Raji (cell line): ENCODE data around the gene TMEM171.

Source experiments
- POLR2A ChIP-seq: IDR thresholded peaks from 2 replicates; pipeline ENCODE4 v1.6.1; 2011; ENCODE audit warnings: low read depth, low read length, control low read depth; ENCODE audit not compliant: insufficient read depth

Gene TMEM171, protein sequence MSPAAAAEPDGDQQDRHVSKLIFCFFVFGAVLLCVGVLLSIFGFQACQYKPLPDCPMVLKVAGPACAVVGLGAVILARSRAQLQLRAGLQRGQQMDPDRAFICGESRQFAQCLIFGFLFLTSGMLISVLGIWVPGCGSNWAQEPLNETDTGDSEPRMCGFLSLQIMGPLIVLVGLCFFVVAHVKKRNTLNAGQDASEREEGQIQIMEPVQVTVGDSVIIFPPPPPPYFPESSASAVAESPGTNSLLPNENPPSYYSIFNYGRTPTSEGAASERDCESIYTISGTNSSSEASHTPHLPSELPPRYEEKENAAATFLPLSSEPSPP

DNA sequence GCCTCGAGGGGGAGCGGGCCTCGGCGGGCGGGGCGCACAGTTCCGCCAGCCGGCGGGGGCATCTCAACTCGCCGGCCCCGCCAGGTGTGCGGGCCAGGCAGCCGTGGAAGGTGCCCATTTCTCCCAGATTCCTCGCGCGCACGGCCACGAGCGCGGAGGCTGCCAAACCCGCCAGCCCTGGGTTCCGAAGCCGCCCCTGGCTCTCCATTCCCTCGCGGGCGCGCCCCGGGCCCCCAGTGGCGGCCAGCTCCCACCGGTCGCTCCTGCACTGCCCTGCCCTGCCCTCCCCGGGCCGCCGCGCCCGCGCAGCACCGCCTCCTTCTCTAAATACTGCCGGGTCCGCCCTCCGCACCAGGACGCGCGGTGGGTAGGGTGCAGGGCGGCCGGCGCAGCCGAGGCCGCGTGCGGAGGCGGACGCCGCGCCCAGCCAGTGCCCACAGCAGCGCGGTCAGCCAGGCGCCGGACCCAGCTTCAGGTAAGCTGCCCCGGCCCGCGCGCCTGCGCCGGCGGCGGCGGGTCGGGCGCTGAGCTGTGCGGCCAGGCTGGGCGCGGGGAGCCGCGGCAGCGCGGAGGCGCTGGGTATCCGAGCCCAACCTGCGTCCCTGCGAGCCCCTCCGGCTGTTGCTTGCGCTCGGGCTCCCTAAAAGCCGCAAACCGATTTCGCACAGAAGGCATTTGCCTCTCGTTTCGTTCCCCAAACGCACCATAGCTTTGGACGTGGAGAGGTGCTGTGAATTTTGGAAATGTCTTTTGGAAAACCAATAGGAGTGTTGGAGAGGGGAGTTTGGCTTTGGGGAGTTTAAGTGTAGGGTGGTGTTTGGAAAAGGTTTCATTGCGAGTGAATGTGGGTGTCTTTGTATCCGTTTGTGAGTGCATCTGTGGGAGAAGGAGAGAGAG lies at the start of gene TMEM171:
Gene TMEM171 (plus strand): TSS at position 354 of the 897 bp plus-strand sequence. CDS start 2,799 bp downstream, outside the sequence.
- no peak for TF ChIP-seq POLR2A

DNA sequence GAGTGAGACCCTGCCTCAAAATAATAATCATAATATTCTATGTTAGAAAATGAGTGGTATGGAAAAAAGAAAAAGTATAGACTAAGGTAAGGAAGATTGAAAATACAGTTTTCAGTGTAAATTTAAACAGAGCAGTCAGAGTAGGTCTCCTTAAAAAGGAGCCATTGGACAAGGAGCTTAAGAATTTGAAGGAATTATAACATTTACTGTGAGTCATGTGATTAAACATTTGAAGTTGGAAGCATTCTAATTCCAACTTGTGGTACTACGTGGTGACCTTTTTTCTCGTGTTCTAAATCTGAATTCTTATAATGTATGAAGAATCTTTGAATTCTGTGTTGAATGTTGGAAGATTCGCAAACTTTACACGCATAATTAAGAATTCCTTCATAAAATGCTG lies 39.3 kb upstream of the TMEM171 start:
- TF ChIP-seq POLR2A = no peak

DNA sequence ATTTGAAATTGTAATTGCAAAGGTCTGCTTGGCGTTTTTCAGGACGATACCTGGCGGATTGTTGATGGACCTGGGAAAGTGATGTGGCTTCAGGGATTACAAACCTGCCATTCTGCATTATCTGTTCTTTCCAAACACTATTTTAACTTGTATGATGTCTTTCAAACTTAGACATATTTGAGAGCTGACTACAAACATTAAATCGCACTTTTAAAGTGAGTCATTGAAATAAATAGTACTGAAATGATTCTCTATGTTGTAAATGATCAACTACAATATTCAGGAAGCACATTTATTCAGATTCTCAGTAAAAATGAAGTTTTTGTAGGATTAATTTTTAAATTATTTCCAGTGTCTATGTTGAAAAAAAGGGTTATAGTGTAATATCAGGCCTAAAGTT lies 32.3 kb upstream of the TMEM171 start:
- no peak for TF ChIP-seq POLR2A

DNA sequence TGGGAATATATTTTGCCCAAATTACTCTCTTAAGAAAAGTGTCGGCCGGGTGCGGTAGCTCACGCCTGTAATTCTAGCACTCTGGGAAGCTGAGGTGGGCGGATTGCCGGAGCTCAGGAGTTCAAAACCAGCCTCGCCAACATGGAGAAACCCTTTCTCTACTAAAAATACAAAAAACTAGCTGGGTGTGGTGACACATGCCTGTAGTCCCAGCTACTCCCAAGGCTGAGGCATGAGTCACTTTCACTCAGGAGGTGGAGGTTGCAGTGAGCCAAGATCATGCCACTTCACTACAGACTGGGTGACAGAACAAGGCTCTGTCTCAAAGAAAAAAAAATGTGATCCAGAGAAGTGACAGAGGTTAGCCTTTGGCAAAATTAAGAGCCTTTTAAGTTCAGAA lies 26.4 kb upstream of the TMEM171 start:
- TF ChIP-seq POLR2A = no peak

DNA sequence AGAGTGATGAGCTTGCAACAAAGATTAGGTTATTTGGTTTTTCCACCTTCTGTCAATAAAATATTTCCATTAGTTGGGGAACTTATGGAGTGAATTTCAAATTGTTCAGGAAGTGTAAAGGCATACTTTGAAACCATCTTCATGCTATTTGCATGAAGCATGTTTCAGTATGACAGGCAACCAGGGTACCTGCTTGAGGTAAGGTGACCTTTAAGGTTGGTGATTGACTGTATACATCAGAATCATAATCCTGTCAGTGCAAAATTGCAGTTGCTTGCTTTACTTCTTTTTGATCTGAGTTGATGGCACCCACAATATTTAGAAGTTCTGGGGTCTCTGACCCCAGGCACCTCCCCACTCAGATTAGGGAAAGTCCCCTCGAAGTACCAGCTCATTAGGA lies 26.0 kb upstream of the TMEM171 start:
- TF ChIP-seq POLR2A = no peak

DNA sequence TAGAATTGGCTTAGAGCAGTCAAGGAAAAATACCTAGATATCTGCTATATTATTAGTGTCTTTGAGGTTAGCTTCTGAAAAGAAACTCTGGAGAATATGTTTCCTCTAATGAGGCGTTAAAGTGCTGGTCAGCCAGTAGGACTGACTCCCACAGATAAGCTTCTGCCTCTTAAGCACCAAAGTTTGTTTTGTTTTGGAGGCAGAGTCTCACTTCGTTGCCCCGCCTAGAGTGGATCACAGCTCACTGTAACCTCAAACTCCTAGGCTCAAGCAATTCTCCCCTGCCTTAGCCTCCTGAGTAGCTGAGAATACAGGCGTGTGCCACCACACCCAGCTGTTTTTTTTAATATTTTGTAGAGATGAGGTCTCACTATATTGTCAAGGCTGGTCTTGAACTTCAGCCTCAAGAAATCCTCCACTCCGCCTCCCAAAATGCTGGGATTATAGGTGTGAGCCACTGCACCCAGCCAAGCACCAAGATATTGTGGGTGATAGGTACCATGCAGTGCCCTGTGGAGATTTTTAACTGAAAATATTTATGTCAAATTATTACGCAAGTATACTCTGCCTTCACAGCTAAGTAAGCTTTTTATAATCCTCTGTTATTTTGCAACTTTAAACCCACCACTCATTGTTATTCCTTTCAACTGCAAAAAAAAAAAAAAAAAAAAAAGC lies 24.7 kb upstream of the TMEM171 start:
- TF ChIP-seq POLR2A = no peak

DNA sequence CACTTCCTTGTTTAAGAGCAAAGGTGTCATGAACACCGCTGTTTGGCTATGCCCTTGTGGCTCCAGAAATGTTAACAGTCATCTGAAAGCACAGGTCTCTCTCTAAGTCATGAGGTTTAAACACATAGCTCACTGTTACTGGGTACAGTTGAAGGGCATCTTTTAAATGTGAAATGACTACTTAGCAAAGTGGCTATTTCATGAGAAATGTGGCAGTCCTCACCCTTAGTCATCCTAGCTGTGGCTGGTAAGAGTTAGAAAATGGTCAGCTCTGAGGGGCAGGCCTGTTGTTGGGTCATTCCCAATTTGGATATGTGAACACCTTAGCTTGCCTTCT lies 24.2 kb upstream of the TMEM171 start:
- no peak for TF ChIP-seq POLR2A

DNA sequence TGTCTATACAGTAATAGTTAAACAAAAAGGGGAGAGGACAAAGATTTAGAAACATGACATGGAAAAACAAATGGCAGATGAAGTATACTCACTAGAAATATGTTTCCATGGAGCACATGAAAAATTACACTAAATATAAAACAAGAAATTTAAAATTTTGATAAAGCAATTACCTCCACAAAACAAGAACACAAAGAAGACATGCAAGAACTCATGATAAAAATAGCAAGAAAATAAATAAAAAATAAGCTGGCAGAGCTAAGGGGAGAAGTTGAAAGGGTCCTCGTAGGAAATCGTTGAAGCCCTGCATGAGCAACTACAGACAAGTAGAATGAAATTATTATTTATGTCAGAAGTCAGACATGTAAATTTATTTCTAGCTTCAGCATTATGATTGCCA lies 22.6 kb upstream of the TMEM171 start:
- TF ChIP-seq POLR2A = no peak

DNA sequence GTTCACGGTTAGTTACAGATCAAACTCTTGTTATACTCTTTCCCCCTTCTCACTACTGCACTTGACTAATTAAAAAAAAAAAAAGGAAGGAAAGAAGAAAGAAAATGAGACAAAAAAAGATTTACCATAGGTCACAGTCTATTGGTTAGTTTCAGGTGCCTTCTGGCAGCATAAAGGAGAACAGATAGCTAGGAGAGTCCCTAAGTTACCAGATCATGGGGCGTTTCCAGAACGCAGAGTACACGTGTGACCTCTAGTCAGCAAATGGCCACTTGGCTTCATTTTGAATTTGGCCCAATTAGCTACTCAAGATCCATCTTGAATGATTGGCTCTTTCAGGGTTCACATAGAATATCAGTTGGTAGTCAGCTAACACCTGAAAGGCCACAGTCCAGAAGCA lies 20.3 kb upstream of the TMEM171 start:
- TF ChIP-seq POLR2A = no peak

DNA sequence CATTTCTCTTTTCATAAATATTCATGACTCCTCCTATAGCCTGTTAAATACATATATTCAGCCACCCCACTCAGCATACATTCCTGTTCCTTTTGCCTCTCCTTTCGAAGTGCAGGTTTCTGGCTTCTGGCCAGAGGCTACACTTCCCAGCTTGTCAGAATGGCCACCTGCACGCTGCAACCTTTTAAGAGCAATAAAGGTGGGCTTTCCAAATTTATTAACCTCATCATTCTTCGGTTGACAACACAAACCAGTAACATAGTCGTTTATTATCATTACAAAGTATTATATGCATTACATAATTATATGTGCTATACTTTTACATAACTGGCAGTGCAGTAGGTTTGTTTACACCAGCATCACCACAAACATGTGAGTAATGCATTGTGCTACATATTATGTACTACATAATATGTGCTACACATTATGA lies 16.5 kb upstream of the TMEM171 start:
- TF ChIP-seq POLR2A = no peak

DNA sequence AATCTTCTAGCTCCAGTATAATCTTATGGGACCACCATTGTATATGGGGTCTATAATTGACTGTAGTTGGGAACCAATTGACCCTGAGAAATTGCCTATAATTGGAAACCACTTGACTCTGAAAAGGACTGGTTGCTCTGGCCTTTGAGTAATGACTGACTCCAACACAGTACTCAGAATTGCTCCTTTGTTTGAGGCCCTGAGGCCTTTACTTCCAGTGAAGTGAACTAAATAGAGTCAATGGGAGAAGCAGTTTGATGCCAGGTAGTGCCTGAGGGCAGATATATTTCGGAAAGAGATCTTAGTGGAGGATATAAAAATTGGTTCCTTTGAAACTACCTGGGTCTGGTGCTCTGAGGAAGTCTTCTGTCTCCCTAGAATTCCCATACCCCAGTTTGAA lies 16.0 kb upstream of the TMEM171 start:
- no peak for TF ChIP-seq POLR2A

DNA sequence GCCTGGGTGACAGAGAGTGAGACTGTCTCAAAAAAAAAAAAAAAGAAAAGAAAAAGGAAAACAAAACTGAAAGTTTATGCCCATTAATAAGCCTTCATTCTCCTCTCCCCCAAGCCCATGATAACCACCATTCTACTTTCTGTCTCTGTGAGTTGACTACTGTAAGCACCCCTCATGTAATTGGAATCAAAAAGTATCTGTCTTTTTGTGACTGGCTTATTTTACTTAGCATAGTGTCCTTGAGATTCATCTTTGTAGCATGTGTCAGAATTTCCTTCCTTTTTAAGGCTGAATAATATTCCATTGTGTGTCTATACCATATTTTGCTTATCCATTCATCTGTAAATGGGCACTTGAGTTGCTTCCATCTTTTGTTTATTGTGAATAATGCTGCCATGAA lies 14.0 kb upstream of the TMEM171 start:
- TF ChIP-seq POLR2A = no peak

DNA sequence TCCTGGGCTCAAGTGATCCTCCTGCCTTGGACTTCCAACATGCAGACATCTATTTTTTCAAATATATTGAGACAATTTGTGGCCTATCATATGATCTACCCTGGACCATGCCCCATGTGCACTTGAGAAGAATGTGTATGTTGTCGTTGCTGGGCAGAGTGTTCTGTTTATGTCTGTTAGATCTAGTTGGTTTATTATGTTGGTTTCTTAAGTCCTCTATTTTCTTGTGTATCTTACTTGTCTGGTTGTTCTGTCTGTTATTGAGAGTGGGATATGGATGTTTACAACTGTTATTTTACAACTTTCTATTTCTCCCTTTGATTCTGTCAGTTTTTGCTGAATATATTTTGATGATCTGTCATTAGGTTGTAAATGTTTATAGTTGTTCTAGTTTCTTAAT lies 10.2 kb upstream of the TMEM171 start:
- TF ChIP-seq POLR2A = no peak

DNA sequence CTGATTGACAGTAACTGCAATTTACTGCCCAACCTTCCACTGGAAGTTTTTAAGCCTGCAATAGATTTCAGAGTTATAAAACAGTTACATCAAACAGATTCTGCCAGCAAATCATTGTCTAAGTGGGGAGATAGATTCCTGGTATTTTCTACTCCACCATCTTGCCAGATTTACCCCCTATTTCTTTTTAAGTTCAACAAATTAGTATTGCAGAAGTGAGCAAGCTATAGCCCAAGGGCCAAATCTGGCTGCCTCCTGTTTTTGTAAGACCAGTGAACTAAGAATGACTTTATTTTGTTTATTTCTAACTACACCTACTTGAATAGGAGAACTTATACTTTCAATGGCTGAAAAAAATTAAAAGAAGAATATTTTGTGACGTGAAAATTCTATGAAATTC lies 8.8 kb upstream of the TMEM171 start:
- TF ChIP-seq POLR2A = no peak

DNA sequence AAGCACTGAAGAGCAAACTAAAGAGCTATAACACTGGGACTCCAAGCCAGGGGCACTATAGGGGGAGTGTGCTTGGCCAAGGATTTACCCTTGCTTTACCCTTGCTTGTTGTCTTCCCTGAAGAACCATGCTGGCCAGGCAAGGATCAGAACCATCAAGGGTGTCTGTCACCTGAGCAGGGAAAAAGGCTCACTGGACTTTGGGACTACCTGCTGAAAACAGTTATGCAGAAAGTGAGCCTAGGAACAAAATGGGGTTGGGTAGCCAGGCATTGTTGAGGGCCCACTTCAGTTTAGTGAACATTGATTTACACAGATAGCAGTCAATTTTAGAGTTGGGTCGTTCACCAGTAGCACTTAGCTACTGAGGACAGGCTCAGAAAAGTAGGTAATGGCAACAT lies 8.0 kb upstream of the TMEM171 start:
- no peak for TF ChIP-seq POLR2A
